UCSD-AML1 (cell line): ENCODE data around the gene SCN2A.

Experiments
- DNase-seq: peaks from one replicate; lab custom pipeline; 2025; ENCODE audit not compliant: unreplicated experiment; lab: John Stamatoyannopoulos, UW

Gene SCN2A

GRCh38 chr2:165239230-165239629 is at the start of gene SCN2A:
SCN2A (plus strand) TSS chr2:165239414; CDS start chr2:165295824, 56,410 bp downstream.
- no peak for DNase-seq

- no peak for DNase-seq
These were observed 48.0 kb upstream of the SCN2A start for GRCh38 chr2:165191096-165191728.

- no peak for DNase-seq
These were observed 46.5 kb upstream of the SCN2A start for GRCh38 chr2:165192729-165193128.

GRCh38 chr2:165193178-165193777 is 45.9 kb upstream of the SCN2A start:
- no peak for DNase-seq

GRCh38 chr2:165196411-165196810 is 42.8 kb upstream of the SCN2A start:
- no peak for DNase-seq

- DNase-seq = no peak
These were observed 41.9 kb upstream of the SCN2A start for GRCh38 chr2:165197346-165197745.

- no peak for DNase-seq
These were observed 41.0 kb upstream of the SCN2A start for GRCh38 chr2:165198181-165198580.

GRCh38 chr2:165202239-165202638 is 37.0 kb upstream of the SCN2A start:
- DNase-seq = no peak

- DNase-seq = no peak
These were observed 35.3 kb upstream of the SCN2A start, which contains the start of gene SCN3A for GRCh38 chr2:165203689-165204559. SCN3A (minus strand) TSS chr2:165204050; CDS start chr2:165176394, 27,656 bp downstream.

- no peak for DNase-seq
These were observed 33.3 kb upstream of the SCN2A start for GRCh38 chr2:165205865-165206264.

GRCh38 chr2:165208094-165208493 is 31.1 kb upstream of the SCN2A start:
- no peak for DNase-seq

- DNase-seq = no peak
These were observed 25.1 kb upstream of the SCN2A start for GRCh38 chr2:165214093-165214492.

GRCh38 chr2:165219481-165219880 is 19.7 kb upstream of the SCN2A start:
- DNase-seq = no peak

GRCh38 chr2:165224941-165225340 is 14.3 kb upstream of the SCN2A start:
- no peak for DNase-seq

- no peak for DNase-seq
These were observed 11.6 kb upstream of the SCN2A start for GRCh38 chr2:165227571-165227970.

GRCh38 chr2:165237056-165237455 is 2.2 kb upstream of the SCN2A start:
- DNase-seq = no peak

GRCh38 chr2:165238295-165238694 is 919 bp upstream of the SCN2A start:
- DNase-seq = no peak

- DNase-seq = no peak
These were observed 772 bp downstream of the SCN2A start for GRCh38 chr2:165239856-165240515.

GRCh38 chr2:165240916-165241315 is 1.7 kb downstream of the SCN2A start:
- DNase-seq = no peak

- no peak for DNase-seq
These were observed 6.0 kb downstream of the SCN2A start for GRCh38 chr2:165245081-165245793.

- DNase-seq = no peak
These were observed 9.0 kb downstream of the SCN2A start for GRCh38 chr2:165248238-165248637.
